Measurements from ENCODE around the gene RSPO1.

RSPO1 gene

DNA sequence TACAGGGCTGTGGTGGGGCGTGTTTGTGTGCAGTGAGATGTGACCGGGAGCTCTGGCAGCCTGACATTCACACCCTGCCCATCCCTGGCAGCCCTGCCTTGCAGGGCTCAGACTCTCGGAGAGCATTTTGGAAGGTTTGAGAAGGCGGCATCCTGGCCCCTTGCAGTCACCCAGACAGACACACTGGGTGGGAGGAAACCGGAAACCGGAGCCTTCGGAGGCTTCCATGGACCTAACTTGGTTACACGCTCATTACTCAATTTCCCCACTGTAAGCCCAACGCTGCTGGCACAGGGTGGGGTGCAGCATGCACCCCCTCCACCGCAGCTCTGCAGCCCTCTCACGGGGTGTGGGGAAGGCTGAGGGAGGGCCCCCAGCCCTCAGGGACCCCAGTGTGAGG lies 22.2 kb upstream of the RSPO1 start:
- DNase-seq (ENCODE audit: low read depth, low spot score): no peak

DNA sequence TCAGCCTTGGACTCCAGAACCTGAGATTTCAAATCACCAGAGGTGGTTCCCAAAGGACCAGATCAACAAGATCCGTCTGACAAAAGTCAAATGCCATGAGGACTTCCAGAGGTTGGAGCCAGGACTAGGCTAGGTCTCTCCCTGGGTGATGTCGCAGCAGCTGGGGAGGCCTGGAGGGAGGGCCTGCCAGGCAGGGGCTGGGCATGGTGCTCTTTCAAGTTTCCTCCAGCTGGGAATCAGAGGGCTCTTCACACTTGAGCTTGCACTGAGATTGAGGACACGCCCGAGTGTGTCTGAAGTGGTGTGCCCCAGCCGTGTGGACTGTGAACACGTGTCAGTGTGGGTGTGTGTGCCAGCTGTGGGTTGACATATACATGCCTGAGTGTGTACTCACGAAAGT lies 21.3 kb upstream of the RSPO1 start:
- no peak for DNase-seq (ENCODE audit: low read depth, low spot score)

DNA sequence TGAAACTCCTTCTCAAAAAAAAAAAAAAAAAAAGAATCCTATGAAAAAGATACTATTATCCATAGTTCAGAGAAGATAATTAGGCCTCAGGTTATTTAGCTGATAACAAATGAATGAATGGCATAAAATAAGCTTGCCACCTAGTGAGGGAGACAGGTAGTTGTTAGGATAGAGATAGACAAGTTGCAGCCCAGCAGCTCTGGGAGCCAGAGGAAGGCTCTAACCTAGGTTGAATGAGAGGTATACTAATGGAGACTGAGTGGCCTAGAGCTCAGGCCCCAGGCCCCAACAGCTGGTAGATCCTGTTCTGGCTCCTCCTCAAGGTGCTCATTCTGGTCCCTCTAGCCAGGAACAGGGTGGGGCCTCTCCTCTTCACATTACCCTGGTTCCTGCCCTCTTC lies 20.6 kb upstream of the RSPO1 start:
- peak; percentile 21 for DNase-seq (ENCODE audit: low read depth, low spot score)

DNA sequence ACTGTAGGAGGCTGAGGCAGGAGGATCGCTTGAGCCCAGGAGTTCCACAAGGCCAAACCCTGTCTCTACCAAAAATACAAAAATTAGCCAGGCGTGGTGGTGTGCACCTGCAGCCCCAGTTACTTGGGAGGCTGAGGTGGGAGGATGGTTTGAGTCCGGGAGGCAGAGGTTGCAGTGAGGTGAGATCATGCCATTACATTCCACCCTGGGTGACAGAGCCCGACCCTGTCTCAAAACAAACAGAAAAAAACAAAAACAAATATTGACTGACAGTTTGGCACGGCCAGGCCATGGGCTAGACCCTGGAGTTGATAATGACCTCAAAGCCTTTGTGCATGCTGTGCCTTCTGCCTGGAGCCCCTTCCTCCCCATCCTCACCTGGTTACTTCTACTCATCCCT lies 19.2 kb upstream of the RSPO1 start:
- DNase-seq (ENCODE audit: low read depth, low spot score): no peak

DNA sequence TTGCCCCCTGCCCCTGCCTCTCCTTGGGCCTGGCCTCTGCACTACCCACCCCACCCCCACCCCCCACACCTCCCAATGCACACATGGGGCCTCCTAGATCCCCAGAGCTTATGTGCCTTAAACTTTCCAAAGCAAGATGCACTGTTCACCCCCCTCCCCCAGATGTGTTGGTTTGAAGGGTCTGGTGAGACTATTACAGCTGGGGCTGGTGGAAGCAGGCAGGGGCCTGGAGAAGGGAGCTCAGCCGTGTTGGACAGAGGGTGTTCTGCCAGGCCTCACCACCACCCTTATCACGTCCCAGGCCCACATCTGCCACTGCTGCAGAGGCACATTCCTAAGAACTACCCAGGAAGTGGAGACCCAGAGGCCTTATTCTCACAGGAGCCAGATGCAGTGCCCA lies 18.3 kb upstream of the RSPO1 start:
- DNase-seq (ENCODE audit: low read depth, low spot score): peak; percentile 15

DNA sequence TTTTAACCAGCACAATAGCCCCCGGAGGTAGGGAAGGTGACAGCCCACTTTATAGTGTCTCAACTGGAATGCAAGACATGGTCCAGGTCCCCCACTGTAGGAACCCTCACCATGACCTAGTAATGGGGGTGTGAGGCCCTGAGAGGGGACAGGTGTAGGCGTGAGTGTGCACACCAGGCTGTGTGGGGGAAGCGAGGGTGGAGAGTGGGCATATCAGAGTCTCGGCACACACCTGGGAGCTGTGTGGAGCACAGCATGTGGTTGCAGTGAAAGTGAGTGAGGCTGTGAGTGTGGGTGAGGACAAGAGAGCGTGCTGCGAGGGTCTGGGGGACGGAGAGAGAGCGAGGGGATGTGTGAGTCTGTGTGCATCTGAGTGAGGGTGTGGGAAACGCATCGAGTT lies 17.1 kb upstream of the RSPO1 start:
- no peak for DNase-seq (ENCODE audit: low read depth, low spot score)

DNA sequence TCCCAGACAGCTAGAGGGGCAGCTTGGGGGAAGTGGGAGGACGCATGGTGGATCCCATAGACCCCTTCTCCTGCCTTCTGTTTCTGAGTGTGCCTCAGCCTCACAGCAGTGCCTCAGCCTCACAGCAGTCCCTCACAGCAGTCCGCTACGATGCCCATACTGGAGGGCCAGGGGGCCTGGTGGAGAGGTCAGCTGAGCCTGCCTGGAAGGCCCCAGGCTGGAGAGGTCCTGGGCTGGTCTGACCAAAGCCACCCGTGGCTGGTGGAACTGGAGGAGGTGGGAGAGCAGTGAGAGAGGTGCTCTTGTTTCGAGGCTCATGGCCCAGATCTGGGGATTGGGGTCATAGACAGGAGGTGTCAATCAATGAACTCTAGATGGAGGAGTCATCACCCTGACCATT lies 16.0 kb upstream of the RSPO1 start:
- DNase-seq (ENCODE audit: low read depth, low spot score): no peak

DNA sequence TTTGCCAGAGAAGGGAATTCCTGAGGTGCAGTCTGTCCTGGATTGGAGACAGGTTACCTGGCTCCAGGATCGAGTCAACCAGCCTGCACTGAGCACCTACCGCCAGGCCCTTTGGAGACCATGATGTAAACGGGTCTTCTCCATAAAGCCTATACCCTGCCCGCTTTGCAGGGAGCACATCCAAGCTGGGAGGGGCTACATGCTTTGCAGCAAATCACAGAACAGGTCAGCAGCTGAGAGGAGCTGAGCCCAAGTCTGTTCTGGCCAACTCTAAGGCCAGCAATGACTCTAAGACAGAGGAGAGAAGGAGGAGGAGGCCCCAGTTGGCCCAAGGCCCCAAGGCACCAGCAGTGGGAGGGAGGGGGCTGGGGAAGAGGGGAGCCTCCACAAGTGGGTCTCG lies 15.5 kb upstream of the RSPO1 start:
- no peak for DNase-seq (ENCODE audit: low read depth, low spot score)

DNA sequence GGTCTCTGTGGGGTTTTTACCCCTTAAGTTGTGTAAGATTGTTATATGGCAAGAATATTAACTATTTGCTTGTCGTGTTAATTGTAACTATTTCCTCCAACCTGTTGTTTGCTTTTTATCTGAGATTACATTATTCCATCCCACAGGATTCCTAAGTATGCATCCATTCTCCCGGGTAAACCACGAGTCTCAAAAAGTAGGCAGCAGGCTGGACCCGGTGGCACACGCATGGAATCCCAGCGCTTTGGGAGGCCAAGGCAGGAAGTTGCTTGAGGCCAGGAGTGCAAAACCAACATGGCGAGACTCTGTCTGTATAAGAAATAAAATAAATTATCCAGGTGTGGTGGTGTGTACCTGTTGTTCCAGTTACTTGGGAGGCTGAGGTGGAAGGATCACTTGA lies 12.6 kb upstream of the RSPO1 start:
- no peak for DNase-seq (ENCODE audit: low read depth, low spot score)

DNA sequence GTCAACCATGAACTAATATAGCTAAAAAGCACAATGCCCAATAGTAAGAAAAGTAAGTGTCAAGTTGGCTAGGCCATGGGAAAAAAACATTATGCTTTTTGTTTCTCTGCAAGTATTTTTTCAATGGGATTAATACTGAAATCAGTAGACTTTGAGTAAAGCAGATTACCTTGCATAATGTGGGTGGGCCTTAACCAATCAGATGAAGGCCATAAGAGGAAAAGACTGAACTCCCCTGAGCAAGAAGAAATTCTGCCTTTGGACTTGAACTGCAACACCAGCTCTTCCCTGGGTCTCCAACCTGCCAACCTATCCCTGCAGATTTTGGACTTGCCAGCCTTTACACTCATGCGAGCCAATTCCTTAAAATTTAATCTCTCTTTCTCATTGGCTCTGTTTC lies 6.4 kb upstream of the RSPO1 start:
- DNase-seq (ENCODE audit: low read depth, low spot score): no peak

DNA sequence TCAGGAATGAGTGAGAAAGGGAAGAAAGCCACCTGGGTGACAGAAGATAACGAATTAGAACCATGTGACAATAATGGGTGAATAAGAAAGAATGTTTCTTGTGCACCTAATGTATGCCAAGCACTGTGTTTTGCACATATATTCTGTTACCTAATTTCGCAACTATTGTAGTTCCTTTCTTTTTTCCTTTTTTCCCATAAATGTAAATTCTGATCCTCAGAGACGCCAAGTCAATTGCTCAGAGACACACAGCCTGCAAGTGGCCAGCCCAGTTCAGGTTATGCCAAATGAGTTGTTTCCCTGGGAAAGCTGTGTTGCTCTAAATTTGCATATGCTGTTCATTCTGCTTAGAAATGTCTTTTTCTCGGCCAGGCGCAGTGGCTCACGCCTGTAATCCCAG lies 1.7 kb upstream of the RSPO1 start:
- DNase-seq (ENCODE audit: low read depth, low spot score): no peak

DNA sequence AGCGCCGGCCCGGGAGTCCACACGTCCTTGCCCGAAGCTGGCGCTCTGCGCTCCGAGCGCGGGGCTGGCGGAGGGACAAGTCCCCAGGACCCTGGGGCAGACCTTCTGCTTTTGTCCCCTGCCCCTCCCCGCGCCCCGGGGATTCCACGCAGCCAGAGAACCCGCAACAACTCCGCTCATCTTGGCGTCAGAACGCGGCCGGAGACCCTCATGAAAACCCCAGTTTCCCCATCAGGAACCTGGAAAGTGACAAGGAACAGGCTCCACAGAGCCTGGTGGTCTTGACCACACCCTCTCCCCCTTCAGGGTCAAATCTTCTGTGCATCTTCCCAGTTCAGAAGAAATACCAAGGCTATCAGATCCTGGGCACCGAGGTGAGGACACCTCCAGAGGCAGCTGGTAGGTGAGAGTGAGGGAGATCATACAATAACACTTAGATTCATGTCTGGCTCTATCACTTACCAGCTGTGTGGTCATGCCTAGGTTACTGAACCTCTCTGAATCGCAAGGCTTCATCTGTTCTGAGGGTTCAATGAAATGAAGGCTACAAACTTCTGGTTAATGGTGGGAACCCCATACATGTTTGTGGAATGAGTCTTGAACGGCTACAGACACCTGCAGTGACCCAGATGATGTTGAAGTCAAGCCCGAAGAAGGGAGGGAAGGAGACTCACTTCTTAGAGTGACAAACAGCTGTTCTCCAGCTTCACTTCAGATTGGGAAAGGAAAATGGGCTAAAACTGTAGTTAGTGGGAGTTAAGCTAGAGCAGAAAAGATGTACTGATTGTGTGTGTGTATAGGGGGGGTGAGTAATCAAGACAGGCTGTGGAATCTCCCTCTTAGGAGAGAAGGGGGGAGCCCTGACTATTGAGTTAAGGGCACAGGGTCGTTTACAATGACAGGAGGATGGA lies 555 bp upstream of the RSPO1 start:
- no peak for DNase-seq (ENCODE audit: low read depth, low spot score)

DNA sequence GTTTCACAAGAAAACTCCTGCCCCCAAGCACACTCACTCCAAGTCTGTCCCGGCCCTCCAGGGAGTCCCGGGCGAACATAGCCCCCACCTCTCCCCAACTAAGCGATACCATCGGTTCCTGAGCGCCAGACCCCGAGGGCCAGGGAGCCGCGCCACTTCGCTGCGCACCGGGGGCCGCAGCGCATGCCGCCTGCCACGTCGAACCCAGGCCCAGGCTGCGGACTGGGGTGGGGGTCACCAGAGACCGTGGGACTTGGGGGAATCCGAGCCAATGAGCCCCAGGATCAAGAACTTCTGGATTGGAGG lies 801 bp downstream of the RSPO1 start:
- peak; percentile 47 for DNase-seq (ENCODE audit: low read depth, low spot score)

DNA sequence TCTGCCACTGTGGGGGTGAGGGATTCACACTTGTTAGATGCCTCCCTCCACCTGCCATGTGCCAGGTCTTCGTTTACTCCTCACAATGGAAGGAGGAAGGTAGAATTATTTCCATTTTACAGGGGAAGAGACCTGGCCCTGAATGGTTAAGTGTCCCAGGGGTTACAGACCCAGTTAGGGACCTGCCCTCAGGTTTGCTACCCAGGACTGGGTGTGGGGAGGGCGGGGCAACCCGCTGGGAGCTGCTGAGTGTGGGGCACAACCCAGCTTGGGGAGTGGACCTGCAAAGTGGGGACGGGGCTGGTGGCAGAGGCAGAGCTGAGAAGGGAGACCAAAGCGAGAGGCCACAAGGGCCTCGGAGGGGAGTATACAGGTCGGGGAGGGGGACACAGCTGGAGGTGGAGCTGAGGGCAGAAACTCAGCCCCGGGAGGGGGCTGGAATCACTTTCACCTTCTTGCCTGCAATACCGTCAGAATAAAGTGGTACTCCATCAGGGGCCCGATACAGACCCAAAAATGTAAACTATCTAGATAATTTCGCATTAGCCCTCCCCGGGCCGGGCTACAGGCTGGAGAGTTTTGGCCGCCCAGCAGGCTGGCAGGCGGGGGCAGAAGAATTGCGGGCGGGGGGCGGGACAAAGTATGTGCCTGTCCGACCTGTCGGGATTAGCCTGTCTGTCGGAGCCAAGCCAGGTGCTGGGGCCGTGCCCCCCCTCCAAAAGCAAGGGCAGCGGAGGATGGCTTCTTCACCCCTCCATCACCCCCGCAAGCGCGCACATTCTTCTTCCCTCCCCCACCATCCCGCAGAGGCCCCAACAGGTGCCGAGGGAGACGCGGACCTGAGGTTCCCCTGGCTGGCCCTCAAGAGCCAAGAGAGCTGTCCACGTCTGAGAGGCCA lies 1.4 kb downstream of the RSPO1 start:
- no peak for DNase-seq (ENCODE audit: low read depth, low spot score)

DNA sequence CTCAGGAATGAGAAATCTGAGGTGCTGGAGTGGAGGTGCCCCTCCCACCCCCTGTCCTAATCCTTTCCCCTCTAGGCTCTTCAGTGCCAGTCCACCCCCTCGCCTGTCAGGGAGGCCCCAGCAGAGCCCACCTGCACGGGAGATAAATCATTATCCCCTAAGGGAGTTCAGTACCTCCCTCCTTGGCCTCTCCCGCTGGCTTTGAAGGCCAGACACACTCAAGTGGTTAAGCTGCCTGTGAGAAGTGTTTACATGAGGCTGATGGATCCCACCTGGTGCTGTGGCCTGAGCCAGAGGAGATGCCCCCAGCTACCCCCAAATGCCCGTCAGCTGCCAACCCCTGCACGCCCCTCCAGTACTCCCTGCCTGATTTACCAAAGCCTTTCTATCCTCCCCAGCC lies 3.7 kb downstream of the RSPO1 start:
- no peak for DNase-seq (ENCODE audit: low read depth, low spot score)

DNA sequence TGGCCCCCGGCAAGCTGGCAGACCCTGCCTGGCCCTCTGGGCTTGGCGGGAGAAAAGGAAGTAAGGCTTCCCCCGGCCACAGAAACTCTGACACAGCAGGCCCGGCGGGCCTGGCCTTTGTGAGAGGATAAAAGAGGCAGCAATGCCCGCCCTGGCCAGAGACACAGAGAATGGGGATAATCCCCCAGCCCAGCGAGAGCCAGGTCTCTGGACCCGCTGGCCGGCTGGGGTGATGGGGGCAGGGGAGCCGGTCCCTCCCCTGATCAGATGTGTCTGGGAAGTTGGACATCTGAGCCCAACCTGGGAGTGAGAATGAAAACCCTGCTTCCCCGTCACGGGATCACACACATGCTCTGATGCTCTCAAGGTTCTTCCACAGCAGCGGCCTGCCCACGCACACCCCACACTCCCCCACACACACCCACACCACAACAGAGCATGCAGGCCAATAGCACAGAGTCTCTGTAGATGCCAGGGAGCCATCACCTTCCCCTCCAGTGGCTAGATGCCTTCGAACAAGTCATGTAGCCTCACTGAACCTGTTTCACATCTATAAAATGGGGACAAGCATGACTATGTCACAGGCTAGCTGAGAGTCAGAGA lies 4.2 kb downstream of the RSPO1 start:
- DNase-seq (ENCODE audit: low read depth, low spot score): peak; percentile 70

DNA sequence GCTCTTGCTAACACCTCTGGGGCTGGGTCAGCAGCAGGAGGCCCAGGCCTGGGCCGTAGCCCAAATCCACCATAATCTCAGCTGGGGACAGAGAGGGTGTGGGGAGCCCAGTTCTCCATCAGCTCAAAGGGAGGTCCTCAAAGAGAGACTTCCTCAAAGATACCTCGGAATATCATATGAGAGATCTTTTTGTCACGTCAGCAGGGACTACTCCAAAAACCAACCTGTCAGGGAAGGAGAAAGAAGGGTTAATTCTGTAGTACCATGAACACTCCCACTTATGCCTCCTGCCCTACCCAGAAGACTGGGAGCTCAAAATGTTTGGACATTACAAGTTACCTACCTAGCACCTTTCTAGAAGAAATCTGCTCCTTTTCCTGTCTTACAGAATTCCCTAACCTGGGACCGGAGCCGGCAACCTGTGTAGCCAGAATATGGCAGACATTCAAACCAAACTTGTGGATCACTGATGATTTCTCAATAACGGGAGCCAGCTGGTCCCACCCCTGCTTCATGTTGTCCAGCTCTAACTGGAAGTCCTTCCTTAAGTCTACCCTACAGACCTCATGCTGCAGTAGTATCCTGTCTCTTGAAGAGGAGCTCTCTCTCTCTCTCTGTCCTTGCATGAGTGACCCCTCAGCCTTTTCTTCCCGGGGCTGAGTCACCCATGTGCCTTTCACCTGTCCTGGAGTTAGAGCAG lies 4.8 kb downstream of the RSPO1 start:
- no peak for DNase-seq (ENCODE audit: low read depth, low spot score)

DNA sequence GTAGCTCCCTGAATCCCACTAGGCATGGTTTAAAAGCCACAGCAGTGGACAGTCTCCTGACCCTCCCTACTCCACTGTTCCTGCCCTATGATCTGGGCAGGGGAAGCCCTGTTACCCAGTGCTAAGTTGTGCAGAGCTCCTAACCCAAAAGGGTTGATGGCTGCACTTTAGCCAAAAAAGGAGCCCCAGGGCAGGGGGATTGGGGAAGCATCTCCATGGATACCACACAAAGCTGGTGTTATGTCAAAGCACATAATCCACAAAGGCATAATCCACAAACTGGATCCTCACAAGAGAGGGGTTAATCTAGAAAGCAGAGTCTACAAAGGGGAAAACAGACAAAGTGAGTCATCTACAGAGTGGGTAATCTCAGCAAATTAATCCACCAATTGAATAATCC lies 5.7 kb downstream of the RSPO1 start:
- DNase-seq (ENCODE audit: low read depth, low spot score): no peak

DNA sequence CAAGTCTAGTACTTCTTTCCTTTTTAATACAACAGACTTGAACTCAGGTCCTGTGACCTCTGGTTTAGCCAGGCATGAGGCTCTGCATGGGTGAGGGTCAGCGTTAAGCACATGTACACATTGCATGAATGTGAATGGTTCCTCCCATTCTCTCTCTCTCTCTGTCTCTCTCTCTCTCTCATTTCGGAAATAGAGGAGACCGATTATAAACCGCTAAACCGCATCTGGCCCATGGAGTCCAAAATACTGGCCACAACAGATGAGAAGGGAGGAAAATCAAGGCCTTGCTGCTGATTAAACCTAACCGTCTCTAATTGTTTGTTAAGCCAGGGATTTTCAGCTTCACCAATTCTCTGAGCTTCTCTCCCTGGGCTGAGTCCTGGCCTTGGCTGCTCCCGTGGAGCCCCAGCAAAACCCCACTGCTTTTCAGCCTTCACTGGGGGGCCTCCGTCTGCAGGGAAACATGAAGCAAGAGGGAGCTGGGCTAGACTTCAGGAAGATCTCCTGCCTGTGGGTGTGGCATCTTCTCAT lies 6.6 kb downstream of the RSPO1 start:
- DNase-seq (ENCODE audit: low read depth, low spot score): no peak

DNA sequence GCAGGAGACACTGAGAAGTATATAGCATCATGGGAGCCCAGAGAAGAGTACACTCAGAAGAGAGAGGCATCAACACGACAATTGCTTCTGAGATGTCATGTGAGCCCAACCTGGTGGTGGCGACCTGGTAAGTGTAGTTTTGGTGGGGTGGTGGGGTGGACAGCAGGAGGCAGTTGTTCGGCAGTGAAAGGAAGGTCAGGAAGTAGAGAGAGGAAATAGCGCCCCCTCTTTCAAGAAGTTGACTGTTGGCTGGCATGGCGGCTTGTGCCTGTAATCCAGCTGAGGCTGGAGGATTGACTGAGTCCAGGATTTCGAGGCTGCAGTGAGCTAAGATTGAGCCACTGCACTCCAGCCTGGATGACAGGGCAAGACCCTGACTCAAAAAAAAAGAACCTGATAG lies 12.6 kb downstream of the RSPO1 start:
- DNase-seq (ENCODE audit: low read depth, low spot score): peak; percentile 59

DNA sequence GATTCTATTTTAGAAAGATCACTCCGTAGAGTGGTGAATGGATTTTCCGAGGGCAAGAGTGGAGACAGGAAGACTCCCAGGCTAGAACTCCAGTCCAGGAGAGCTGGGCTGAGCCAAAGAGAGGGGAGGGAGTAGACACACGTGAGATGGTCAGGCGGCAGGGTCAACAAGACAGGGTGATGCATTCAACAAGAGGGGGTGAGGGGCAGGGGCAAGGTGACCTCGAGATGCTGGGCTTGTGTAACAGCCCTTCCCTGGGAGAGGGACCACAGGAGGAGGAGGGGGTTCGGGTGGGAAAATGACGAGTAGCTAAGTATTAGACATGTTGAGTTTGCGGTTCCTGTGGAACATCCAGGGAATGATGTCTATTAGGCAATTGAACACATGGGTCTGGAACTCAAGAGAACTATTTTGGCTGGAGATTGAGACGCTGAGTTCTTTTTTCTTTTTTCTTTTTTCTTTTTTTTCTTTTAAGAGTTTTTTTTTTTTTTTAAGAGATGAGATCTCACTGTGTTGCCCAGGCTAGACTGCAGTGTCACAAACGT lies 13.3 kb downstream of the RSPO1 start:
- DNase-seq (ENCODE audit: low read depth, low spot score): no peak

All from ELF-1 (cell line).